A549 treated with dexamethasone at 1 μM for 4 hours (cell line): ENCODE data around the gene RBMY1A1. TPM values are rescaled to one million over a fixed set of nuclear protein-coding genes. Genes with fewer than 3 reads are reported as not detected.

Experiments used
- total RNA-seq: library from RNA; stranded (reverse); fragments of 200-300 nt; extraction: Qiagen RNA extraction; gene quantifications from 5 replicates; pipeline ENCODE4 v1.2.3, GENCODE V29; 2022

RBMY1A1 gene
- not detected in 5 replicates for total RNA-seq

GRCh38 chrY:21534579-21534978 is at the start of gene RBMY1A1:
Gene RBMY1A1, plus strand, starts transcription at chrY:21534879. Its CDS starts 2,013 bp downstream, at chrY:21536892.

GRCh38 chrY:21511038-21511437 is 23.6 kb upstream of the RBMY1A1 start, which contains the start of gene RBMY1B:
Gene RBMY1B, plus strand, starts transcription at chrY:21511338. Its CDS starts 2,013 bp downstream, at chrY:21513351.

Other genes starting within 250 kb of the RBMY1A1 start
- gene RBMY1B, start 23.5 kb upstream of the RBMY1A1 start, total RNA-seq: not detected in 5 replicates